Neutrophil (primary cell): ENCODE results near the gene COCH.

Source experiments
- H3K27ac ChIP-seq: fragments of 200-600 bp; sonication (generic); 2 replicates; pipeline ENCODE4 v1.5.1; 2016; ENCODE audit warnings: mild to moderate bottlenecking, moderate library complexity
- H3K27me3 ChIP-seq: fragments of 200-600 bp; sonication (generic); 2 replicates; pipeline ENCODE4 v1.6.0; 2016; ENCODE audit warnings: mild to moderate bottlenecking
- H3K36me3 ChIP-seq: fragments of 200-600 bp; sonication (generic); 2 replicates; pipeline ENCODE4 v1.5.1; 2017
- H3K4me1 ChIP-seq, 2 experiments: fragments of 200-600 bp in 1 of 2; sonication (generic) in 1 of 2; 1 replicate in 1 of 2; 2 replicates in 1 of 2; pipeline versions ENCODE4 v1.5.1 to v1.6.1; 2013 to 2016; ENCODE audit warnings: low read depth in 1 of 2, low read length in 1 of 2, mild to moderate bottlenecking in 1 of 2, moderate library complexity in 1 of 2; ENCODE audit not compliant: control insufficient read depth in 1 of 2, insufficient read depth in 1 of 2
- H3K4me3 ChIP-seq, 2 experiments: fragments of 200-600 bp in 1 of 2; sonication (generic) in 1 of 2; 1 replicate in 1 of 2; 2 replicates in 1 of 2; pipeline ENCODE4 v1.5.1; 2013 to 2016; ENCODE audit warnings: low read depth in 1 of 2, low read length in 1 of 2, mild to moderate bottlenecking in 1 of 2, moderate library complexity in 1 of 2
- H3K9me3 ChIP-seq: fragments of 200-600 bp; sonication (generic); 2 replicates; pipeline ENCODE4 v1.5.1; 2016
- TF ChIP-seq, protein P1 (sequence below): fragments of 200-600 bp; sonication (generic); IDR thresholded peaks from 2 replicates; pipeline ENCODE4 v1.5.1; 2016; ENCODE audit warnings: antibody characterized with exemption

The COCH gene

GRCh38 chr14:30840086-30840779 is 34.1 kb upstream of the COCH start:
- Histone ChIP-seq H3K9me3 (no peaks in the 10 kb centered on the region), H3K36me3 (no peaks in the 10 kb centered on the region), H3K27me3 (no peaks in the 10 kb centered on the region), H3K4me3 (no peak overlapping the region), H3K27ac (no peak overlapping the region), H3K4me1 (no peaks in the 10 kb centered on the region)
- TF ChIP-seq, protein P1, sequence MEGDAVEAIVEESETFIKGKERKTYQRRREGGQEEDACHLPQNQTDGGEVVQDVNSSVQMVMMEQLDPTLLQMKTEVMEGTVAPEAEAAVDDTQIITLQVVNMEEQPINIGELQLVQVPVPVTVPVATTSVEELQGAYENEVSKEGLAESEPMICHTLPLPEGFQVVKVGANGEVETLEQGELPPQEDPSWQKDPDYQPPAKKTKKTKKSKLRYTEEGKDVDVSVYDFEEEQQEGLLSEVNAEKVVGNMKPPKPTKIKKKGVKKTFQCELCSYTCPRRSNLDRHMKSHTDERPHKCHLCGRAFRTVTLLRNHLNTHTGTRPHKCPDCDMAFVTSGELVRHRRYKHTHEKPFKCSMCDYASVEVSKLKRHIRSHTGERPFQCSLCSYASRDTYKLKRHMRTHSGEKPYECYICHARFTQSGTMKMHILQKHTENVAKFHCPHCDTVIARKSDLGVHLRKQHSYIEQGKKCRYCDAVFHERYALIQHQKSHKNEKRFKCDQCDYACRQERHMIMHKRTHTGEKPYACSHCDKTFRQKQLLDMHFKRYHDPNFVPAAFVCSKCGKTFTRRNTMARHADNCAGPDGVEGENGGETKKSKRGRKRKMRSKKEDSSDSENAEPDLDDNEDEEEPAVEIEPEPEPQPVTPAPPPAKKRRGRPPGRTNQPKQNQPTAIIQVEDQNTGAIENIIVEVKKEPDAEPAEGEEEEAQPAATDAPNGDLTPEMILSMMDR, result no peak

- TF ChIP-seq, protein P1, result no peak
- no peak overlapping the region for H3K27ac ChIP-seq
- H3K9me3 ChIP-seq, result no peaks in the 10 kb centered on the region
- H3K27me3 ChIP-seq, result no peaks in the 10 kb centered on the region
- no peaks in the 10 kb centered on the region for H3K4me1 ChIP-seq
- no peak overlapping the region for H3K4me3 ChIP-seq
- H3K36me3 ChIP-seq, result no peaks in the 10 kb centered on the region
Observed at GRCh38 chr14:30842431-30842830, 31.9 kb upstream of the COCH start.

DNA sequence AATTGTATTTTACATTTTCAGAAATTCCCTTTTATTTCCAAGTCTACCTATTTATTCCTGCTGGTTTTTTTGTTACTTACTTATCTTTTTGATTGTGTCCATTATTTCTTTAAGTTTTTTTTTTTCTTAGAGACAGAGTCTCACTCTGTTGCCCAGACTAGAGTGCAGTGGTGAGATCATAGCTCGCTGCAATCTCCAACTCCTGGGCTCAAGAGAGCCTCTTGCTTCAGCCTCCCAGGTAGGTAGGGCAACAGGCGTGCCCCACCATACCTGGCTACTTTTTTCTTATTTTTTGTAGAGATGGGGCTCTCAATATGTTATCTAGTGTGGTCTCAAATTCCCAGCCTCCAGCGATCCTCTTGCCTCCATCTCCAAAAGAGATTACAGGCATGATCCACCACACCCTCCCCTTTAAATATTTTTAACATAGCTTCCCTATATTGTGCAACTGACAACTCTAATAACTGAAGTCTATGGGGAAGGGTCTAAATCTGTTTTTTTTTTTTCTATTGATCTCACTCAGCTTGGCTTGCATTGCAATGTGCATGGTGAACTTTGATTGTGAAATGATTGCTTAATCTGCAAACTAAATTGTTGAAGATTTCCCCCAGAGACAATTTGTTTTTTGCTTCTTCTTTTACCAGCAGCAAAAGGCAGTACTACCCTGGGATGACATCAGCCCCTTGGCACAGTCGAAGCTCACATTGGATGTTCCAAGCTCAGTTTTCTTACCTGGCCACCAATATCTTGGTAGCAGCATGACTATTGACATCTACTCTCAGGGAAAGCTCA is 25.7 kb upstream of the COCH start:
- Histone ChIP-seq H3K36me3 (no peaks in the 10 kb centered on the region), H3K27me3 (no peaks in the 10 kb centered on the region), H3K27ac (no peak overlapping the region), H3K9me3 (no peaks in the 10 kb centered on the region), H3K4me3 (no peak overlapping the region), H3K4me1 (peaks cover 8 to 10% of the 10 kb centered on the region in 2 experiments)
- TF ChIP-seq, protein P1, result no peak

GRCh38 chr14:30849354-30849753 is 25.0 kb upstream of the COCH start:
- Histone ChIP-seq H3K27ac (no peak overlapping the region), H3K4me3 (no peak overlapping the region), H3K27me3 (no peaks in the 10 kb centered on the region), H3K9me3 (no peaks in the 10 kb centered on the region), H3K36me3 (no peaks in the 10 kb centered on the region), H3K4me1 (peaks cover 8 to 10% of the 10 kb centered on the region in 2 experiments)
- TF ChIP-seq, protein P1, result no peak

- H3K27ac ChIP-seq, result no peak overlapping the region
- H3K4me1 ChIP-seq, result peaks cover 8 to 10% of the 10 kb centered on the region in 2 experiments
- H3K9me3 ChIP-seq, result no peaks in the 10 kb centered on the region
- TF ChIP-seq, protein P1, result no peak
- H3K36me3 ChIP-seq, result no peaks in the 10 kb centered on the region
- H3K4me3 ChIP-seq, result no peak overlapping the region
- no peaks in the 10 kb centered on the region for H3K27me3 ChIP-seq
Observed at GRCh38 chr14:30849983-30850382, 24.4 kb upstream of the COCH start.
